NT2/D1 (cell line): Measurements from ENCODE around the gene MRAS.

ENCODE experiments used
- YY1 ChIP-seq: IDR thresholded peaks from 2 replicates; pipeline ENCODE4 v1.6.1; 2011; ENCODE audit not compliant: insufficient read length, insufficient read depth
- ZNF274 ChIP-seq: IDR thresholded peaks from 2 replicates; pipeline ENCODE4 v1.6.1; 2011; ENCODE audit warnings: mild to moderate bottlenecking, low read depth, low read length

DNA sequence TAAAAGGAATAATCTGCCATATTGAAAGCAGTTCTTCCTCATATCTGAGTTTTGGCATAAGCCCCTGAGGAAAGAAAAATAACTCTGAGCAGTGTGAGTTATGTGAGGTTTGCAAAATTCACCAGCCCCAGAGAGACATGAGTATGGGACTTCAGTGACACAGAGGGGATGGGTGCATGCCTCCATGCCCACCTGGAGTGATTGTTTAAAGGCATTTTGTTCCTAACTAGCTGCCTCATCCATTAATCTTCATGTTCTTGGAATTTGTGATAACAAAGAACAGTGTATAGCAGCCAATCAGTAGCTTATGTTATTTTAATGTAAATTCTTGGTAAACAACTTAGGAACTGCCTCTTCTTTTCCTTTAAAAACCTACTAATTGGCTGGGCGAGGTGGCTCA, 74.9 kb downstream of the MRAS start:
- TF ChIP-seq YY1 (no peak), ZNF274 (no peak)
